NT2/D1 (cell line): ENCODE measurements around the gene PPP3CA.

Source experiments
- DNase-seq: peaks from one replicate; pipeline ENCODE4 v3.0.0-alpha.2; 2011; ENCODE audit warnings: low read depth, low spot score
- H3K27me3 ChIP-seq: 2 replicates; pipeline ENCODE4 v1.6.0; 2011; ENCODE audit warnings: mild to moderate bottlenecking; ENCODE audit not compliant: insufficient read length, insufficient read depth
- H3K36me3 ChIP-seq: 2 replicates; pipeline ENCODE4 v1.6.1; 2011; ENCODE audit warnings: mild to moderate bottlenecking, low read length, mixed read lengths; ENCODE audit not compliant: insufficient read depth, insufficient read length
- H3K4me1 ChIP-seq: 2 replicates; pipeline ENCODE4 v1.5.1; 2011; ENCODE audit not compliant: insufficient read depth, insufficient read length
- H3K4me3 ChIP-seq: 2 replicates; pipeline ENCODE4 v1.5.1; 2011; ENCODE audit warnings: low read depth; ENCODE audit not compliant: insufficient read length
- H3K9ac ChIP-seq: 2 replicates; pipeline ENCODE4 v1.6.0; 2011; ENCODE audit warnings: low read depth; ENCODE audit not compliant: insufficient read length
- H3K9me3 ChIP-seq: 2 replicates; pipeline ENCODE4 v1.5.1; 2011; ENCODE audit warnings: mild to moderate bottlenecking, low read length; ENCODE audit not compliant: insufficient read depth
- SUZ12 ChIP-seq: IDR thresholded peaks from 2 replicates; pipeline ENCODE4 v1.6.1; 2011; ENCODE audit not compliant: insufficient read length, insufficient read depth; ENCODE audit errors: extremely low read depth
- YY1 ChIP-seq: IDR thresholded peaks from 2 replicates; pipeline ENCODE4 v1.6.1; 2011; ENCODE audit not compliant: insufficient read length, insufficient read depth
- ZNF274 ChIP-seq: IDR thresholded peaks from 2 replicates; pipeline ENCODE4 v1.6.1; 2011; ENCODE audit warnings: mild to moderate bottlenecking, low read depth, low read length

The PPP3CA gene

GRCh38 chr4:101315786-101316185, 31.5 kb downstream of the PPP3CA start:
- H3K27me3 ChIP-seq, result no peaks in the 10 kb centered on the region
- H3K4me3 ChIP-seq, result no peak overlapping the region
- H3K4me1 ChIP-seq, result no peaks in the 10 kb centered on the region
- DNase-seq, result no peak
- H3K9me3 ChIP-seq, result no peaks in the 10 kb centered on the region
- no peak for TF ChIP-seq ZNF274
- no peak for TF ChIP-seq YY1
- no peak for TF ChIP-seq SUZ12
- no peak overlapping the region for H3K9ac ChIP-seq
- no peaks in the 10 kb centered on the region for H3K36me3 ChIP-seq

- H3K9ac ChIP-seq, result no peak overlapping the region
- H3K27me3 ChIP-seq, result no peaks in the 10 kb centered on the region
- H3K4me3 ChIP-seq, result no peak overlapping the region
- TF ChIP-seq ZNF274 (no peak), YY1 (no peak), SUZ12 (no peak)
- no peaks in the 10 kb centered on the region for H3K9me3 ChIP-seq
- H3K36me3 ChIP-seq, result no peaks in the 10 kb centered on the region
- no peak for DNase-seq
- no peaks in the 10 kb centered on the region for H3K4me1 ChIP-seq
These were observed 32.3 kb downstream of the PPP3CA start for GRCh38 chr4:101315041-101315440.

GRCh38 chr4:101309925-101310324, 37.4 kb downstream of the PPP3CA start:
- Histone ChIP-seq H3K4me1 (no peaks in the 10 kb centered on the region), H3K4me3 (no peak overlapping the region), H3K27me3 (no peaks in the 10 kb centered on the region), H3K9me3 (no peaks in the 10 kb centered on the region), H3K9ac (no peak overlapping the region), H3K36me3 (no peaks in the 10 kb centered on the region)
- no peak for DNase-seq
- TF ChIP-seq ZNF274 (no peak), SUZ12 (no peak), YY1 (no peak)

- TF ChIP-seq ZNF274 (no peak), YY1 (no peak)
- no peak overlapping the region for H3K9ac ChIP-seq
- no peaks in the 10 kb centered on the region for H3K36me3 ChIP-seq
- no peak overlapping the region for H3K4me3 ChIP-seq
- DNase-seq, result no peak
- H3K9me3 ChIP-seq, result no peaks in the 10 kb centered on the region
- no peaks in the 10 kb centered on the region for H3K27me3 ChIP-seq
- H3K4me1 ChIP-seq, result no peaks in the 10 kb centered on the region
These were observed 39.4 kb downstream of the PPP3CA start for GRCh38 chr4:101307899-101308298.

GRCh38 chr4:101306764-101307615, 40.3 kb downstream of the PPP3CA start:
- H3K9ac ChIP-seq, result no peak overlapping the region
- H3K36me3 ChIP-seq, result no peaks in the 10 kb centered on the region
- H3K4me3 ChIP-seq, result no peak overlapping the region
- no peaks in the 10 kb centered on the region for H3K27me3 ChIP-seq
- TF ChIP-seq ZNF274, result no peak
- TF ChIP-seq YY1, result no peak
- no peak for TF ChIP-seq SUZ12
- H3K4me1 ChIP-seq, result no peaks in the 10 kb centered on the region
- DNase-seq, result no peak
- H3K9me3 ChIP-seq, result no peaks in the 10 kb centered on the region

- no peaks in the 10 kb centered on the region for H3K36me3 ChIP-seq
- H3K9me3 ChIP-seq, result no peaks in the 10 kb centered on the region
- no peak for DNase-seq
- H3K4me1 ChIP-seq, result no peaks in the 10 kb centered on the region
- H3K9ac ChIP-seq, result no peak overlapping the region
- no peak for TF ChIP-seq ZNF274
- no peak for TF ChIP-seq SUZ12
- no peak for TF ChIP-seq YY1
- H3K4me3 ChIP-seq, result no peak overlapping the region
- no peaks in the 10 kb centered on the region for H3K27me3 ChIP-seq
These were observed 41.1 kb downstream of the PPP3CA start for GRCh38 chr4:101306225-101306624.

- DNase-seq, result no peak
- TF ChIP-seq YY1 (no peak), SUZ12 (no peak), ZNF274 (no peak)
- H3K27me3 ChIP-seq, result no peaks in the 10 kb centered on the region
- H3K9ac ChIP-seq, result no peak overlapping the region
- no peaks in the 10 kb centered on the region for H3K9me3 ChIP-seq
- no peaks in the 10 kb centered on the region for H3K4me1 ChIP-seq
- no peak overlapping the region for H3K4me3 ChIP-seq
- H3K36me3 ChIP-seq, result no peaks in the 10 kb centered on the region
These were observed 42.4 kb downstream of the PPP3CA start for GRCh38 chr4:101304916-101305315.
